Stimulated activated CD4-positive, alpha-beta T cell treated with anti-CD3 and anti-CD28 coated beads, Interleukin-12 subunit alpha, Interleukin-12 subunit beta, amount 100 ng/mL, for 4 hours (primary cell): ENCODE measurements around the gene CALR3.
"Not testable (repeated sequence)": the region's sequence is repeated elsewhere in the genome, so short reads cannot be mapped to it uniquely, and the experiment has no call there.

Experiments used
- DNase-seq: peaks from one replicate; pipeline ENCODE4 v3.0.0-alpha.2; 2020

CALR3 gene

GRCh38 chr19:16495982-16496612 lies at the start of gene CALR3, which contains the start of gene C19orf44:
Gene CALR3, minus strand, starts transcription at chr19:16496167. Its CDS starts 38 bp downstream, at chr19:16496129.
Gene C19orf44, plus strand, starts transcription at chr19:16496394. Its CDS starts 4,399 bp downstream, at chr19:16500793.
- DNase-seq = peak; percentile 93

GRCh38 chr19:16544473-16545231 lies 48.7 kb upstream of the CALR3 start:
- no peak for DNase-seq

DNA sequence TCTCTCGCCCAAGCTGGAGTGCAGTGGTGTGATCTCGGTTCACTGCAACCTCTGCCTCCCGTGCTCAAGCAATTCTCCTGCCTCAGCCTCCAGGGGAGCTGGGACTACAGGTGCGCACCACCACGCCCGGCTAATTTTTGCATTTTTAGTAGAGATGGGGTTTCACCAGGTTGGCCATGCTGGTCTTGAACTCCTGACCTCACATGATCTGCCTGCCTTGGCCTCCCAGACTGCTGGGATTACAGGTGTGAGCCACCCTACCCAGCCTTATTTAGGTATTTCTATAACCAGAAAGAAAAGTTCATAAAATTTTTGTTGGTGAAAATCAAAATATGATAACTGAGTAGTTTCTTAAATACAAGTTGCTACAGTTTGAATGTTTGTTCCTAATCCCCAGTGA lies 47.8 kb upstream of the CALR3 start:
- DNase-seq = not testable (repeated sequence)

GRCh38 chr19:16542910-16543472 lies 47.0 kb upstream of the CALR3 start:
- no peak for DNase-seq

DNA sequence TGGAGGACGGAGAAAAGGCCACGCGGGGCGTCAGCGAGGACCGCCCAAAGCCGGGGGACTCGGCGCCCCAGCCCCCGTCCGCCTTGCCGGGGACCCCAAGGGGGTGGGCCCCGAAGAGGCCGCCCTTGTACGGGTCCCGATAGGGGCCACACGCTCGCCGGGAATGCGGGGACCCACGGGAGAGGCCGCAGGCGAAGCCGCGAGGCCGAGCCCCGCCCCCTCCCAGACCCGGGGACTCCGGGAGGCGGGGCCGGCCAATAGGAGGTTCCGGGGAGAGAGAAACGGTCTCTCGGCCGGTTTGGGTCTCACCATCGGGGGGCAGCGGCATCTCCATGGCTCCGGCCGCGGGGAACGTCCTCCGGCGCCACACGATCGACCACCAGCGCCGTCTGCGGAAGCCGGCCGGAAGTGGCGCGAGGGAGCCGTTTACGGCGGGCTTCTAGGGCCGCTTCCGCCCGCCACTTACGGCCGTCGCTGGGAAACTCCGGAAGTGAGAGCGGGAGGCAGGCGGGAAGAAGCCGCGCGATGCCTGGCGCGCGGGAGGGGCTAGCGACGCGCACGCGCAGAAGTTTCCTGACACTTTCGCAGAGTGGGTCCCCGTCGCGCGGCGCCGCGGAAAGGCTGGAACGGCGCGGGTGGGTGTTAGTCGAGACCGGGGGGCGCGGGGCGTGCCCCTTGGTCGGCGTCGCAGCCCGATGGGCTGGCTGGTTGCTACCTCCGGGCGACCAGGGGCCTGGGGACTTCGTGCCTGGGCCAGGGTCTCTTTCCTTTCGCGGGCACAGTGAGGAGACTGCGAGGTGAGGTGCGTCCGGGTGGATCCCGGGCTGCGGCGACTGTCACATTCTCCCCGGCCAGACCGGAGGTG lies 46.3 kb upstream of the CALR3 start, which contains the start of gene CHERP:
Gene CHERP, minus strand, starts transcription at position 393 of the 865 bp plus-strand sequence. Its CDS starts 59 bp downstream, at position 334.
- peak; percentile 93 for DNase-seq

GRCh38 chr19:16541526-16542044 lies 45.6 kb upstream of the CALR3 start:
- DNase-seq = no peak

DNA sequence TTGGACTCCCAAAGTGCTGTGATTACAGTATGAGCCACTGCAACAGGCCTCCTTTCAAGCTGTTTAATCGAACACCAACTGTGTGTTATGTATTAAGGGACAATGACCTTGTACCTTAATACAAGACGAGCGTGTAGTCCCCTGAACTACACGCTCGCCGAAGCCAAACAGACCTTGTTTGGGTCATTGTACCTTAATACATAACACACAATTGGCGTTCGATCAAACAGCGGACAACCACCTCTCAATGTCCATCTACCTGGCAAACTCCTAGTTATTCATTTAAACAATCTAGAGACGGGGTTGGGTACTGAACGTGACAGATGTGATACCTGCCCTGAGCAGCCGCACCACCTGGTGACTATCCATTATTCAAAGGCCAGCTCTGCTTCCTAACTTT lies 45.0 kb upstream of the CALR3 start:
- no peak for DNase-seq

GRCh38 chr19:16537111-16537510 lies 41.1 kb upstream of the CALR3 start:
- DNase-seq = no peak

- DNase-seq = no peak
These were observed 40.2 kb upstream of the CALR3 start for GRCh38 chr19:16536130-16536529.

GRCh38 chr19:16535381-16535780 lies 39.4 kb upstream of the CALR3 start:
- DNase-seq = no peak

GRCh38 chr19:16532440-16533234 lies 36.7 kb upstream of the CALR3 start:
- no peak for DNase-seq

- DNase-seq = no peak
These were observed 35.4 kb upstream of the CALR3 start for GRCh38 chr19:16531380-16531669.

DNA sequence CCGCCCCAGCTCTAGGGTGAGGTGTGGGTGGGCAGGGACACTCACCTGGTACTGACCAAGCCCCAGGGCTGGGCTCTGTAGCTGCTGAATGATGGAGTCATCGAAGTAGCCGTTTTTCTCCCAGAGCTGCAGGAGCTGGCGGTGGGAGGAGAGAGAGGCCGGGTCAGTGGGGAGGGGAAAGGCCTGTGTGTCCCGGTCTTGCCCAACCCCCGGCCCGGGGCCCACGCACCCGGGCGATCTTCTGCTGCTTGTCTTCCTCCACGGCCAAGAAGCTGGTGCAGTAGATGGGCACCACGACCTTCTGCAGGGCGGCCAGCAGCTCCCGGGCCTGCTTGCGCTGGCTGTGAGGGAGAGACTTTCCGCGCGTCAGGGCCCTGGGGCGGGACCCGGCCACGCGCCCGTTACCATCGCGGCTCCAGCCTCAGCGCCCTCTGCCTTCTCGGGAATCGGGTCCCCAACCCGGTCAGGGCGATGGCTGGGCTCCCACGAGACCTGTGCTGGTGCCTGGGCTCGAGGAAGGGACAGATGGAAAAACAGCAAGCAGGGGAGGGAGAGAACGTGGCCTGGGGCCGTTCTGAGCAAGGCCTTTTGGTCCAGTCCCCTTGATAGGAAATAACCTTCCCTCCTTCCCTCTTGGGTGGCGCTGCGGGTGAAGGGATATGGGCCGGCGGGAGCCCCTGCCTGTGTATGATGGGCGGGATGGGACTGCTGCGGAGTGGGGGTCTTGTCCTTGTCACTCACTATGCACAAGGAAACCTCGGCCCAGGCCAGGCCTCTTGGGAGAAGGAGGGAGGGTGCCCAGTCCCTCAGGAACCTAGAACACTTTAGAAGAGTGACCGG lies 34.8 kb upstream of the CALR3 start:
- no peak for DNase-seq

DNA sequence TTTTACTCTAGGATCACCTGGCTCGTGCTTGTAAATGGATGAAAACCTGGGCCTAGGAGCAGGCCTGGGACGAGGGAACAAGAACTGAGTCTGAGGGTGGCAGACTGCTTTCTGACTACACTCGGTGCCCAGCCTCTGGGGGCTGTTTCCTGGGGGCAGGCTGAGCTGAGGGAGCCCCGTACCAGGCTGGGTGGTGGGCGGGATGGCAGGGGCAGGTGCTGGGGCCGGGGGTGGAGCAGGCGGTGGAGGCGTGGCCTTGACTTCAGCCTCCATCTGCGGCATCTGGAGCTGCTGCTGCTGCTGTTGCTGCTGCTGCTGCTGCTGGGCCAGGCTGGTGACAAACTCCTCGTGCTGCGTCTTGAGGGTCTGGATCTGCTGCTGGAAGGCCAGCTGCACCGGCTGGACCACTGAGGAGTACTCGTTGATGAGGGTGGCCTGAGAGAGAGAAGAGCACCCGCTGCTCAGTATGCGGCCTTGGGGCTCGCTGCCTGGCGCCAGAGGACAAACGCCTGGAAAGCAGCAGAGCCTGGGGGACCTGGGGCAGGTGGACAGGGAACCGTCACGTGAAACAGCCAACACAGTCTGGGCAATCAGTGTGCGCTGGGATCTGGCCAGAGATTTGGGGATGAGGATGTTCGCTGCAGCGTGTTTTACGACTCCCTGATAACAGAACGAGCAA lies 33.6 kb upstream of the CALR3 start:
- DNase-seq = no peak

DNA sequence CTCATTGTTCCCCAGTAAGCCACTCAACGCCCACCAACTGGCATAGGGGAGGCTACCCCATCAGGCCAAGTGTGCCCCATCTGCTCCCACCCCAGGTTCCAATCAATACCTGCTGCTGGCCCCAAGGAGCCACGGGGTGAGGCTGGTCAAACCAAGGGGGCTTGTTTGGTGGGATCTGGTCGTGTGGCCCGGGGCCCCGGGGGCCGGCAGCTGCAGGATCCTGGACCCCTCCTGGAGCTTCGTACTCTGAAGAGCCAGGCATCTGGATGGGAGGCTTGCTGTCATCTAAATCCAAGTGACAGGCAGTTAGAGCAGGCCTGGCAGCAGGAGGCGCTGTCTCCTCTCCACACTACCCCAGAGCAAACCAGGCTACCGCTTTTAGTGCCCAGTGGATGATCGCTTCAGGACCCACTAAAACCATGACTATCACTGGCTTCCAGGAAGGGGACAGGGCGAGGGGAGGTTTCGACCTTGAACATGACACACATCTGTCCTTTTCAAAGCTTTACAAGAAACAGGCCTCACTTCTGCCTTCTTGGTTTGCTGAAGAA lies 32.1 kb upstream of the CALR3 start:
- DNase-seq = peak; percentile 40

GRCh38 chr19:16527334-16527935 lies 31.5 kb upstream of the CALR3 start:
- no peak for DNase-seq

DNA sequence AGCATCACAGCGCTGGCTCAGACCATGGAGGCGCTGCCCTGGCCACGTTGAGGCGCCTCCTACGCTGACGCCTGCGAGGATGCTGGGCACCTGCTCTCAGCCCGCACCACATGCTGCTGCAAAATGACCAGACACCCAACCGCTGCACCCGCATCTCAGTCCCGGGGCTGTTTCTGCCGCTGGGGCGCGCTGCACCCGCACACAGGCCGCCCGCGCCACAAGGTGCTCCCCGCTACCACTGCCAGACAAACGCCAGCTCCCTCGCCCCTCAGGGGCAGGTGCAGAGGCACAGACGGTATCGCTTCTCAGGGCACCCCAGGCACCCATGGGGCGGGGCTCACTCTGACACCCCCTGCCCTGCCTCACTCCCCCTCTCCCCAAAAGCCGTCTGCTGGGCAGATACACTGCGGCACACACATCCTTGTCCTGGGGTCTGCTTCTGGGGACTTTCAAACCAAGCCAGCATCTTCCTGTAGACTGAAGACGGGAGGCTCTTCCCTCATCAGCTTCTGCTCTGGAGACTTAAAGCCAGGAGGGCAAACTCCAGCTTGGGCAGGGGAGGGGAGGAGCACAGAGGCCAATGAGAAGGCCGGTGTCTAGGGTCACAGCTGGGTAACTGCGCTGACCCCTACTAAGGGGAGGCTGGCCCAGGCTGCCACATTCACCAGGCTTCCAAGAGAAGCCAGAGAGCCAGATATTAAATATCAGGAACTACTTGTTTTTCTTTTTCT lies 29.9 kb upstream of the CALR3 start:
- no peak for DNase-seq

DNA sequence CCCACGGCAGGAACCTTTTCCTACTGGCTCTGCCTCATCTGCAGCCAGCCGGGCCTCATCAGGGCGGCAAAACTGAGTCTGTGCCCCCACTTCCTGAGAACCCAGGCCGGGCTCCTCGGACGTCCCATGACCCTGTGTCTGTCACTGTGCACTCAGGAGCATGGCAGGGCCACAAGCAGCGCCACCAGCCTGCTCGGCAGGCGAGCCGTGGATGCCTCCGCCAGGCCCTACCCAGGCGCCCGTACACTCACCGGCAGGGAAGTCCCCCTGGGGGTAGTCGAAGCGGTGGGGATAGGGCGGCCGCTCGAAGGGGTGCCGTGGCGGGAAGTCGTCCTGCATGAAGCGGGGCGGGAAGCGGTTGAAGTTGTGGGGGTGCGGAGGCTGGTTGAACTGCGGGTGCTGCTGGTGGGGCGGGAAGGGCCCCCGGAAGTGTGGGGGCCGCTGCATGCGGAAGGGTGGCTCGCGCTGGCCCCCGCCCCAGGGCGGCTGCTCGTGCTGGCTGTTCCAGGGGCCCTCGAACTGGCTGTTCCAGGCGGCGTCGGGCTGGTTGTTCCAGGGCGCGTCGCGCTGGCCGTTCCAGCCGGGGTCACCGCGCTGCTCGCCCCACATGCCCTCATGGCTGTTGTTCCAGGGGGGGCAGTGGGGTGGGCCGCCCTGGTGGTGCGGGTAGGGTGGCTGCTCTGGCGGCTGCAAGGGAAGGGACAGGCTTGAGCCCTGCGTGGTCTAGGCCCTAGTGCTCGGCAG lies 29.2 kb upstream of the CALR3 start:
- no peak for DNase-seq
